ENCODE measurements around the gene OR14A16.

The OR14A16 gene

DNA sequence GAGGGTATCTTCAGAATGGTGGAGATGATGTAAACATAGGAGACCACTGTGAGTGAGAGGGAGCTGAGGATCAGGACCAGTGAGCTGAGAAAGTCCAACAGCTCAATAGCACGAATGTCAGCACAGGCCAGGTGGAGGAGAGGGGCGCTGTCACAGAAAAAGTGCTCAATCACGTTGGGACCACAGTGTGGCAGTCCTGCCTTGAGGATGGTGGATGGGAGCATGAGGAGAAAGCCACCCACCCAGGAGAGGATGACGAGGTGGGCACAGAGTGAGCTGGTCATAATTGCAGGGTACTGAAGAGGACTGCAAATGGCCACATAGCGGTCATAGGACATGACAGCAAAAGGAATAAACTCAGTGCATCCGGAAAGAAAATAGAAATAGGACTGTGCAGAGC lies 9.7 kb upstream of the OR14A16 start:
- TF ChIP-seq ESRRG (CRISPR knock-in tag; IDR thresholded peaks at IDR 0.05) (no peak), ZNF8 (CRISPR knock-in tag; IDR thresholded peaks at IDR 0.05) (no peak), OSR1 (CRISPR knock-in tag; IDR thresholded peaks at IDR 0.05) (no peak), SNAI2 (CRISPR knock-in tag; IDR thresholded peaks at IDR 0.05) (no peak), GLIS3 (CRISPR knock-in tag; IDR thresholded peaks at IDR 0.05) (no peak), BACH2 (CRISPR knock-in tag; IDR thresholded peaks at IDR 0.05; ENCODE audit: borderline replicate concordance) (no peak), TOX (CRISPR knock-in tag; IDR thresholded peaks at IDR 0.05; ENCODE audit: borderline replicate concordance) (no peak), ZNF70 (CRISPR knock-in tag; IDR thresholded peaks at IDR 0.05) (no peak), TCF4 (CRISPR knock-in tag; IDR thresholded peaks at IDR 0.05; ENCODE audit: borderline replicate concordance) (no peak), RARB (CRISPR knock-in tag; IDR thresholded peaks at IDR 0.05) (no peak)
- TF ChIP-seq, protein P1, sequence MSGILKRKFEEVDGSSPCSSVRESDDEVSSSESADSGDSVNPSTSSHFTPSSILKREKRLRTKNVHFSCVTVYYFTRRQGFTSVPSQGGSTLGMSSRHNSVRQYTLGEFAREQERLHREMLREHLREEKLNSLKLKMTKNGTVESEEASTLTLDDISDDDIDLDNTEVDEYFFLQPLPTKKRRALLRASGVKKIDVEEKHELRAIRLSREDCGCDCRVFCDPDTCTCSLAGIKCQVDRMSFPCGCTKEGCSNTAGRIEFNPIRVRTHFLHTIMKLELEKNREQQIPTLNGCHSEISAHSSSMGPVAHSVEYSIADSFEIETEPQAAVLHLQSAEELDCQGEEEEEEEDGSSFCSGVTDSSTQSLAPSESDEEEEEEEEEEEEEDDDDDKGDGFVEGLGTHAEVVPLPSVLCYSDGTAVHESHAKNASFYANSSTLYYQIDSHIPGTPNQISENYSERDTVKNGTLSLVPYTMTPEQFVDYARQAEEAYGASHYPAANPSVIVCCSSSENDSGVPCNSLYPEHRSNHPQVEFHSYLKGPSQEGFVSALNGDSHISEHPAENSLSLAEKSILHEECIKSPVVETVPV (CRISPR knock-in tag; IDR thresholded peaks at IDR 0.05) = no peak
- TF ChIP-seq, protein P2, sequence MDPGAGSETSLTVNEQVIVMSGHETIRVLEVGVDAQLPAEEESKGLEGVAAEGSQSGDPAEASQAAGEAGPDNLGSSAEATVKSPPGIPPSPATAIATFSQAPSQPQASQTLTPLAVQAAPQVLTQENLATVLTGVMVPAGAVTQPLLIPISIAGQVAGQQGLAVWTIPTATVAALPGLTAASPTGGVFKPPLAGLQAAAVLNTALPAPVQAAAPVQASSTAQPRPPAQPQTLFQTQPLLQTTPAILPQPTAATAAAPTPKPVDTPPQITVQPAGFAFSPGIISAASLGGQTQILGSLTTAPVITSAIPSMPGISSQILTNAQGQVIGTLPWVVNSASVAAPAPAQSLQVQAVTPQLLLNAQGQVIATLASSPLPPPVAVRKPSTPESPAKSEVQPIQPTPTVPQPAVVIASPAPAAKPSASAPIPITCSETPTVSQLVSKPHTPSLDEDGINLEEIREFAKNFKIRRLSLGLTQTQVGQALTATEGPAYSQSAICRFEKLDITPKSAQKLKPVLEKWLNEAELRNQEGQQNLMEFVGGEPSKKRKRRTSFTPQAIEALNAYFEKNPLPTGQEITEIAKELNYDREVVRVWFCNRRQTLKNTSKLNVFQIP (CRISPR knock-in tag; IDR thresholded peaks at IDR 0.05; ENCODE audit: borderline replicate concordance, low read depth) = no peak
- ATAC-seq = no peak

DNA sequence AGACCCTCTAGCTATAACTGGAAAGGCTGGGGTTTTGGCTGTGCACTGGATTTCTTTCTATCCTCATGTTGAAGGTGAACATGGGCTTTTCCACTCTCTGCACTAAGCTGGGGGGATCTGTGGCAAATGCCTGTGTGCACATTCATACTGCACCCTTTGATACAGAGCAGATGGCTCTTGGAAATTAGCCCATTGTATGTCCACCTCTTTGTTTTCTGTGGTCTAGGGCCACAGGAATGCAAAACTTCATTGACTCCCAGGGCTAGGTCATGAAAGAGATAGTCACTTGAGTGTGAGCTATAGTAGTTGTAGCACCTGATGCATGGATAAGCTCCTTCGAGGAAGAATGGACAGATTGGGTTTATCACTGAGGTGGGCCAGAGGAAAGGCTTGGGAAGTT lies 5.7 kb upstream of the OR14A16 start:
- TF ChIP-seq TCF4 (CRISPR knock-in tag; IDR thresholded peaks at IDR 0.05; ENCODE audit: borderline replicate concordance) = no peak
- TF ChIP-seq, protein P2 (CRISPR knock-in tag; IDR thresholded peaks at IDR 0.05; ENCODE audit: borderline replicate concordance, low read depth) = no peak
- TF ChIP-seq GLIS3 (CRISPR knock-in tag; IDR thresholded peaks at IDR 0.05) = no peak
- no peak for TF ChIP-seq ZC3H10 (CRISPR knock-in tag; IDR thresholded peaks at IDR 0.05)
- no peak for TF ChIP-seq ZNF8 (CRISPR knock-in tag; IDR thresholded peaks at IDR 0.05)
- TF ChIP-seq, protein P3, sequence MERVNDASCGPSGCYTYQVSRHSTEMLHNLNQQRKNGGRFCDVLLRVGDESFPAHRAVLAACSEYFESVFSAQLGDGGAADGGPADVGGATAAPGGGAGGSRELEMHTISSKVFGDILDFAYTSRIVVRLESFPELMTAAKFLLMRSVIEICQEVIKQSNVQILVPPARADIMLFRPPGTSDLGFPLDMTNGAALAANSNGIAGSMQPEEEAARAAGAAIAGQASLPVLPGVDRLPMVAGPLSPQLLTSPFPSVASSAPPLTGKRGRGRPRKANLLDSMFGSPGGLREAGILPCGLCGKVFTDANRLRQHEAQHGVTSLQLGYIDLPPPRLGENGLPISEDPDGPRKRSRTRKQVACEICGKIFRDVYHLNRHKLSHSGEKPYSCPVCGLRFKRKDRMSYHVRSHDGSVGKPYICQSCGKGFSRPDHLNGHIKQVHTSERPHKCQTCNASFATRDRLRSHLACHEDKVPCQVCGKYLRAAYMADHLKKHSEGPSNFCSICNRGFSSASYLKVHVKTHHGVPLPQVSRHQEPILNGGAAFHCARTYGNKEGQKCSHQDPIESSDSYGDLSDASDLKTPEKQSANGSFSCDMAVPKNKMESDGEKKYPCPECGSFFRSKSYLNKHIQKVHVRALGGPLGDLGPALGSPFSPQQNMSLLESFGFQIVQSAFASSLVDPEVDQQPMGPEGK (CRISPR knock-in tag; IDR thresholded peaks at IDR 0.05; ENCODE audit: borderline replicate concordance) = no peak
- no peak for ATAC-seq

DNA sequence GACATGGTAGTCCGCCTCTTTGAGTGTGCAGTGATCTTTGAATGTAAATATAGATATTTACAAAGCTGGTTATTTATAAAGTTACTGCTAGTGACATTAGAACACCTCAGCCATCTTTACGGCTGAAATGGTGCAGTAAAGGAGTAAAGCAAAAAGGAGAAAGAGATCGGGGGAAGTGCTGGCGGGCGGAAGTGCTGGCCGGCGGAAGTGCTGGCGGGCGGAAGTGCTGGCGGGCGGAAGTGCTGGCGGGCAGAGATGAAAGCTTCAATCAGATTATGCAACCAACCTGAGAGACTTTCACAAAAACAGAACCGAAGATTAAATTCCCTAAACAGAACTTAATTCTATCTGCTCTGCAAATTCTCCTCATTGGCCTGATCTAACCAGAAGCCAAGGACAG lies 1.4 kb upstream of the OR14A16 start:
- no peak for ATAC-seq
- TF ChIP-seq ZFP30 (CRISPR knock-in tag; IDR thresholded peaks at IDR 0.05) (no peak), CSDC2 (CRISPR knock-in tag; IDR thresholded peaks at IDR 0.05) (no peak), BACH2 (CRISPR knock-in tag; IDR thresholded peaks at IDR 0.05; ENCODE audit: borderline replicate concordance) (no peak), ESRRG (CRISPR knock-in tag; IDR thresholded peaks at IDR 0.05) (no peak), PPARA (CRISPR knock-in tag; IDR thresholded peaks at IDR 0.05; ENCODE audit: borderline replicate concordance) (no peak), GLIS3 (CRISPR knock-in tag; IDR thresholded peaks at IDR 0.05) (no peak), OSR1 (CRISPR knock-in tag; IDR thresholded peaks at IDR 0.05) (no peak), RARB (CRISPR knock-in tag; IDR thresholded peaks at IDR 0.05) (no peak), ZNF70 (CRISPR knock-in tag; IDR thresholded peaks at IDR 0.05) (no peak), ZC3H10 (CRISPR knock-in tag; IDR thresholded peaks at IDR 0.05) (no peak), SNAI2 (CRISPR knock-in tag; IDR thresholded peaks at IDR 0.05) (no peak), ARNTL (CRISPR knock-in tag; IDR thresholded peaks at IDR 0.05; ENCODE audit: borderline replicate concordance, low read depth) (no peak), ZFP3 (CRISPR knock-in tag; IDR thresholded peaks at IDR 0.05) (no peak), ZNF8 (CRISPR knock-in tag; IDR thresholded peaks at IDR 0.05) (no peak)
- TF ChIP-seq, protein P1 (CRISPR knock-in tag; IDR thresholded peaks at IDR 0.05) = no peak
- TF ChIP-seq, protein P3 (CRISPR knock-in tag; IDR thresholded peaks at IDR 0.05; ENCODE audit: borderline replicate concordance) = no peak

Measured in SK-N-SH treated with all-trans-retinoic acid at 6 μM for 48 hours (cell line).